ENCODE data around the gene HAPLN2. TPM values are rescaled to one million over a fixed set of nuclear protein-coding genes. Genes with fewer than 3 reads are reported as not detected.

The HAPLN2 gene
- total and polyA plus RNA-seq, 2 of the 8 experiments (the other 6 are each of a cell fraction or from before 2014, with no cell fraction given) = 0.19 to 0.51 TPM

DNA sequence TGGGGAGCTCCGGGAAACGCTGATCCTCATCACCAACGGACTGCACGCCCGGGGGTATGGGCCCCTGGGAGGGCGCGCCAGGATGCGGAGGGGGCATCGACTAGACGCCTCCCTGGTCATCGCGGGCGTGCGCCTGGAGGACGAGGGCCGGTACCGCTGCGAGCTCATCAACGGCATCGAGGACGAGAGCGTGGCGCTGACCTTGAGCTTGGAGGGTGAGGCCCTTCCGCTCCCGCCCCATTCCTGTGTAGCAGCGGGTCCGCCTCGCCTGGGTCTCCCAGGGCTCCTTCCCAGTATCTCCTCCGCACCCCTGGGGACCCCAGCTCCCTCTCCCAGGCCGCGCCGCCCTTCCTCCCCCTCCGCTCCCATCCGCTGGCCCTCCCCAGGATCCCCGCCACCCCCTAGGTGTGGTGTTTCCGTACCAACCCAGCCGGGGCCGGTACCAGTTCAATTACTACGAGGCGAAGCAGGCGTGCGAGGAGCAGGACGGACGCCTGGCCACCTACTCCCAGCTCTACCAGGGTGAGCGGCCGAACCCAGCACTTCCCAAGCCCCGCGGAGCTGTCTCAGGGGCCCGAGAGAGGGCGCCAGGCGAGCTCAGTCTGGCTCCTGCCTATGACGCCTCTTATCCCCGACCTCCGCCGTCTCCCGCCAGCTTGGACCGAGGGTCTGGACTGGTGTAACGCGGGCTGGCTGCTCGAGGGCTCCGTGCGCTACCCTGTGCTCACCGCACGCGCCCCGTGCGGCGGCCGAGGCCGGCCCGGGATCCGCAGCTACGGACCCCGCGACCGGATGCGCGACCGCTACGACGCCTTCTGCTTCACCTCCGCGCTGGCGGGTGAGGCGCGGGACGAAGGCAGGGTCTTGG, 5.0 kb downstream of the HAPLN2 start (continued):
- peak; percentile 86 for TF ChIP-seq TAF7 (optimal IDR thresholded peaks at IDR 0.05; ENCODE audit: borderline replicate concordance, low read depth, low read length)
- peak; percentile 82 for TF ChIP-seq EZH2 (IDR thresholded peaks at IDR 0.05; ENCODE audit: low read depth, low read length, severe bottlenecking)
- TF ChIP-seq SP4 (IDR thresholded peaks at IDR 0.05; ENCODE audit: low read length) = no peak
- TF ChIP-seq, protein P1, sequence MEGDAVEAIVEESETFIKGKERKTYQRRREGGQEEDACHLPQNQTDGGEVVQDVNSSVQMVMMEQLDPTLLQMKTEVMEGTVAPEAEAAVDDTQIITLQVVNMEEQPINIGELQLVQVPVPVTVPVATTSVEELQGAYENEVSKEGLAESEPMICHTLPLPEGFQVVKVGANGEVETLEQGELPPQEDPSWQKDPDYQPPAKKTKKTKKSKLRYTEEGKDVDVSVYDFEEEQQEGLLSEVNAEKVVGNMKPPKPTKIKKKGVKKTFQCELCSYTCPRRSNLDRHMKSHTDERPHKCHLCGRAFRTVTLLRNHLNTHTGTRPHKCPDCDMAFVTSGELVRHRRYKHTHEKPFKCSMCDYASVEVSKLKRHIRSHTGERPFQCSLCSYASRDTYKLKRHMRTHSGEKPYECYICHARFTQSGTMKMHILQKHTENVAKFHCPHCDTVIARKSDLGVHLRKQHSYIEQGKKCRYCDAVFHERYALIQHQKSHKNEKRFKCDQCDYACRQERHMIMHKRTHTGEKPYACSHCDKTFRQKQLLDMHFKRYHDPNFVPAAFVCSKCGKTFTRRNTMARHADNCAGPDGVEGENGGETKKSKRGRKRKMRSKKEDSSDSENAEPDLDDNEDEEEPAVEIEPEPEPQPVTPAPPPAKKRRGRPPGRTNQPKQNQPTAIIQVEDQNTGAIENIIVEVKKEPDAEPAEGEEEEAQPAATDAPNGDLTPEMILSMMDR (IDR thresholded peaks at IDR 0.05; ENCODE audit: control extremely low read depth in 1 of 3, insufficient read depth in 1 of 3, low read depth in 1 of 3, low read length in 3 of 3) = peak; percentile 54 to 62 (median 61)
- no peak for TF ChIP-seq ZNF274 (IDR thresholded peaks at IDR 0.05; ENCODE audit: borderline replicate concordance, extremely low read depth, low read length)
- no peak for TF ChIP-seq FOSL1 (IDR thresholded peaks at IDR 0.05; ENCODE audit: insufficient read depth, low read depth, low read length)
- TF ChIP-seq JUND (IDR thresholded peaks at IDR 0.05; ENCODE audit: low read length) = no peak
- TF ChIP-seq RAD21 (IDR thresholded peaks at IDR 0.05 in 1 of 2, conservative IDR thresholded peaks at IDR 0.05 in 1 of 2; ENCODE audit: low read depth in 2 of 2, low read length in 2 of 2) = no peak; a peak in 2 of 4 replicates
- TF ChIP-seq SAP30 (IDR thresholded peaks at IDR 0.05; ENCODE audit: insufficient read depth, insufficient replicate concordance, low read length) = no peak
- TF ChIP-seq PHF8 (conservative IDR thresholded peaks at IDR 0.05; ENCODE audit: low read depth, low read length) = peak; percentile 29; the same call in 1 of the 2 replicates
- peak; percentile 33; the same call in 1 of the 2 replicates for TF ChIP-seq POLR2AphosphoS5 (IDR thresholded peaks at IDR 0.05; ENCODE audit: low read depth, low read length)
- no peak for TF ChIP-seq SP2 (IDR thresholded peaks at IDR 0.05; ENCODE audit: low read length)
- TF ChIP-seq CHD2 (IDR thresholded peaks at IDR 0.05; ENCODE audit: low read length) = no peak
- TF ChIP-seq CREB1 (IDR thresholded peaks at IDR 0.05) = peak; percentile 91
- TF ChIP-seq ASH2L (IDR thresholded peaks at IDR 0.05; ENCODE audit: low read length) = peak; percentile 84
- TF ChIP-seq MAFK (IDR thresholded peaks at IDR 0.05; ENCODE audit: low read depth, low read length) = no peak
- no peak for TF ChIP-seq HDAC6 (IDR thresholded peaks at IDR 0.05; ENCODE audit: low read depth, low read length)
- TF ChIP-seq GTF2F1 (IDR thresholded peaks at IDR 0.05; ENCODE audit: borderline replicate concordance, low read depth, low read length) = no peak
- 0 out of 3 replicates have a peak, but pooled peaks of 1 of the 2 experiments have one; percentile 24 for TF ChIP-seq POLR2A (IDR thresholded peaks at IDR 0.05; ENCODE audit: control extremely low read depth in 1 of 2, low read depth in 2 of 2, low read length in 2 of 2)
- no peak for TF ChIP-seq SP1 (IDR thresholded peaks at IDR 0.05; ENCODE audit: low read depth, low read length)
- TF ChIP-seq GABPA (IDR thresholded peaks at IDR 0.05; ENCODE audit: borderline replicate concordance, insufficient read depth, low read length) = no peak
- no peak; the same call in 1 of the 2 replicates for TF ChIP-seq YY1 (IDR thresholded peaks at IDR 0.05; ENCODE audit: low read depth, low read length)

All from H1 (cell line).